ENCODE data around the gene FRMD5.
"Not testable (repeated sequence)": the region's sequence is repeated elsewhere in the genome, so short reads cannot be mapped to it uniquely, and the experiment has no call there.

- TF ChIP-seq CEBPB (IDR thresholded peaks at IDR 0.05; ENCODE audit: low read depth); ZNF274 (IDR thresholded peaks at IDR 0.05; ENCODE audit: low read depth, low read length): not testable (repeated sequence)
These were observed 328.4 kb downstream of the FRMD5 start for GRCh38 chr15:43866636-43867035.
